Measurements from ENCODE around the gene EXOSC7.

- TF ChIP-seq CTCF (IDR thresholded peaks at IDR 0.05) (no peak), ZFX (IDR thresholded peaks at IDR 0.05; ENCODE audit: borderline replicate concordance) (no peak)
These were observed 47.6 kb downstream of the EXOSC7 start for GRCh38 chr3:45023675-45024074.
